Right renal cortex interstitium (tissue), 3 donors: ENCODE measurements around the gene HPN. TPM values are rescaled to one million over a fixed set of nuclear protein-coding genes. Genes with fewer than 3 reads are reported as not detected.
"Not testable (repeated sequence)": the region's sequence is repeated elsewhere in the genome, so short reads cannot be mapped to it uniquely, and the experiment has no call there.

ENCODE experiments used
- DNase-seq, 3 donors: peaks; one replicate each; pipeline ENCODE4 v3.0.0-alpha.2; 2013; ENCODE audit warnings: low read depth in 3 of 3, low spot score in 2 of 3
- polyA plus RNA-seq, 3 donors: library from polyadenylated mRNA; unstranded; fragments of 120-200 nt; gene quantifications; one replicate each; pipeline ENCODE4 v1.2.1, GENCODE V29; 2013; ENCODE audit not compliant: insufficient read length in 3 of 3

HPN gene
- polyA plus RNA-seq, 3 donors, result 78.8 to 102 (median 83.3) TPM

DNA sequence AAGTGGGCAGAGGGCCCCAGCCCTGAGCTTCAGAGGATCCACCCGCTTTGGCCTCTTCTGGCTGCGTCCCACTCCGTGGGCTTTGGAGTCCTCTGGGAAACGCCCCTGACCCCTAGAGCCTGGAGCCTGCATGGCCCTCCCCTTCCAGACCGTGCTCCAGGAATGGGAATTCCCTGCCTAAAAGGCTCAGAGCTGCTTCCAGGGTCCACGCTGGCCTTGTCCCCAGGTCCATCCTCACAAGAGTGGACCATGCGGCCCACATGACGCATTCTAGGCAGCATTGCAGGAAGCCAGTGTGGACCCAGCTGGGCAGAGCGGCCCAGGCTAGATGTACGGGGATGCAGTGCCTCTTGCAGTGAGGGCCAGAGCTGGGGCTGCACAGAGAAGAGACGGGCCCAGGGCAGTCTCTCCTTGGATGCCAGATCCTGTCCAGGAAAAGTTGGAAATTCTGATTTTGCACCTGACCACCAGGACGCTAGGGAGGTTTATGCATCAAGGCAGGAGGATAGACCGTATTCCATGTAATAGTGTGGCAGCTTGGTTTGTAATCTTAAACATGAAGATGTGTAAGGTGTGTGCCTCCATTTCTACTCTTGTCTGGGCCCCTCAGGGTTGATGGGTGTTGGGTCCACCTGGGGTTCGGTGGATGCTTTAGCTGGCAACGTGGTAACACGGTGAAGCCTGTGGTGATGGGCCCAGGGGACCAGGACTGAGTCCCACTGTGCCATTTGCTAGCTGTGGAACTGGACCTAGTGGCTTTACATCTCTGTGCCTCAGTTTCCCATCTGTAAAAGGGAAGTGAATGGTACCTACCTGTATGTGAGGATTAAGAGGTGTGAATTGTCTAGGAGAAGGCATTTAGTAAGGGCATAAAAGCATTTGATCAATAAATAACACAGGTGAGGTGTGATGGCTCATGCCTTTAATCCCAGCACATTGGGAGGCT lies 59.3 kb downstream of the HPN start:
- no peak for DNase-seq

DNA sequence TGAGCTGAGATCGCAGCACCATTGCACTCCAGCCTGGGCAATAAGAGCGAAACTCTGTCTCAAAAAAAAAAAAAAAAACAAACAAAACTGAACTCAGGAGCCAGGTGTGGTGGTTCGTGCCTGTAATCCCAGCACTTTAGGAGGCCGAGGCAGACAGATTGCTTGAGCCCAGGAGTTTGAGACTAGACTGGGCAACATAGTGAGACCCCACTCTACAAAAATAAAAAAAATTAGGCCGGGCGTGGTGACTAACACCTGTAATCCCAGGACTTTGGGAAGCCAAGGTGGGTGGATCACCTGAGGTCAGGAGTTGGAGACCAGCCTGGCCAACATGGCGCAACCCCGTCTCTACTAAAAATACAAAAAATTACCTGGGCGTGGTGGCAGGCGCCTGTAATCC lies 60.4 kb downstream of the HPN start:
- not testable (repeated sequence) for DNase-seq

DNA sequence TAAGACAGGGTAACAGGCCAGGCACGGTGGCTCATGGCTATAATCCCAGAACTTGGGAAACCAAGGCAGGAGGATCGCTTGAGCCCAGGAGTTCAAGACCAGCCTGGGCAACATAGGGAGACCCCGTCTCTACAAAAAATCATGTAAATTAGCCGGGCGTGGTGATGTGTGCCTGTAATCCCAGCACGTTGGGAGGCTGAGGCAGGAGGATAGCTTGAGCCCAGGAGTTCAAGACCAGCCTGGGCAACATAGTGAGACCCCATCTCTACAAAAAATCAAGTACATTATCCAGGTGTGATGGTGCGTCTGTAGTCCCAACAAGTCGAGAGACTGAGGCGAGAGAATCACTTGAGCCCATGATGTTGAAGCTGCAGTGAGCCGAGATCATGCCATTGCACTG lies 62.1 kb downstream of the HPN start:
- DNase-seq, result not testable (repeated sequence)

DNA sequence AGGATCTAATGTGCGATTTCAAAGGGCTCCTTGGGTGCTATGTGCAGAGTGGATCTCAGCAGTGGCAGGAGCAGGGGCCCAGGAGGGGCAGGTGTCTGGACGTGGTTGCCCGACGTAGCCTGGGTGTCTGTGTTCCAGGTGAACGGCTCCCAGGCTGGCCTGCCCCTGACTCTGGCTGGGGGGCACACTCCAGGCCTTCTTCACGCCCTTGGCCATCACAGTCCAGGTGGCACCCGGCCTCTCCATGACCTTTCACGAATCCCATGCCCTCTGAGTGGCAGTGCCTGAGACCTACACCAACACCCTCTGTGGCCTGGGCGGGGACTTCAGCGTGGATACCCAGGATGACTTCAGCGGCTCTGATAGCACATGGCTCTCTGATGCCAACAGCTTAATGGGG lies 62.8 kb downstream of the HPN start:
- DNase-seq, result no peak

DNA sequence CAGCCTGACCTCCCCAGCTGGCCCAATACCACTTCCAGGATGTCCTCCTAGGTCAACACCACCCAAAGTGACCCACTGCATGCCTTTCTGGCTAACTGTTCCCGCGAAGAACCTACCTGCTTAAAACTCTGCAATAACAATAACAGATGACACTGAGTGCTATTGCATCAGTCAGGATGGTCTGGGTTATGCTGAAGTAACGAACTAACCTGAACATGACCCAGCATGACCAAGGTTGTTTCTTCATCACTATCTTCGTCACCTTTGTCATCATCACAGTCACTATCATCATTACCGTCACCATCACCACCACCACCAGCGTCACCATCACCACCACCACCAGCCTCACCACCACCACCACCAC lies 63.5 kb downstream of the HPN start:
- DNase-seq, result no peak

DNA sequence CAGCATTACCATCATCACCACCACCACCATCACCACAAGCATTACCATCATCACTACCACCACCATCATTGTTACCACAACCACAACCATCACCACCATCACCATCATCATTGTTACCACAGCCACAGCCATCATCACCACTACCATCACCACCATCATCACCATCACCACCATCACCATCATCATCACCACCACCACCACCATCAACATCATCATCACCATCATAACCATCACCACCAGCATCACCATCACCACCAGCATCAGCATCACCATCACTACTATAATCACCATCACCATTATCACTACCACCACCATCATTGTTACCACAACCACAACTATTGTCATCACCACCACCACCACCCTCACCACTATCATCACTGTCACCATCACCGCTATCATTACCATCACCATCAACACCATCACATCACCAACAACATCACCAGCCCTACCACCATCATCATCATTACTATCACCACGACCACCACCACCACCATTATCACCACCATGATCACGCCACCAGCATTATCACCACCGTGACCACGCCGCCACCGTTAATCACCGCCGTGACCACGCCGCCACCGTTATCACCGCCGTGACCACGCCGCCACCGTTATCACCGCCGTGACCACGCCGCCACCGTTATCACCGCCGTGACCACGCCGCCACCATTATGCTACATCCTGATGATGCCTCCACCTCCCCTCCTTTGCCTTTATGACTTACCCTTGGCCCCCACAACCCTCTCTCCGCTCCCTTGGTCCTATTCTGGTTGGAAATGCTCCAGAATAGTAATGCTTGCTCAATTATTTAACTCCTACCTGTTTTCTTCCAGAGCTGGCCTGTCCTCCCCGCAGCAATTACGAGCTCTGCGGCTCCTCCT lies 64.1 kb downstream of the HPN start:
- no peak for DNase-seq

DNA sequence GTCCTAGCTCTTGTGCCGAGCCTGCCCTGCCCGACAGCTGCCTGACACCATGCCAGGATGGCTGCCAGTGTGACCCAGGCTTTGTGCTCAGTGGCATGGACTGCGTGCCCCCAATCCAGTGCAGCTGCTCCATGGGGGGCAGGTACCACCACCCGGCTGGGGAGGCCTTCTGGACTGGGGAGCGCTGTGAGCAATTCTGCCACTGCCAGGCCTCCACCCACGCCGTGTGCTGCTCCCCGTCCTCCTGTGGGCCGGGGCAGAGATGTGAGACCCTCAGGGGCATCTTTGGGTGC lies 64.7 kb downstream of the HPN start:
- no peak for DNase-seq

DNA sequence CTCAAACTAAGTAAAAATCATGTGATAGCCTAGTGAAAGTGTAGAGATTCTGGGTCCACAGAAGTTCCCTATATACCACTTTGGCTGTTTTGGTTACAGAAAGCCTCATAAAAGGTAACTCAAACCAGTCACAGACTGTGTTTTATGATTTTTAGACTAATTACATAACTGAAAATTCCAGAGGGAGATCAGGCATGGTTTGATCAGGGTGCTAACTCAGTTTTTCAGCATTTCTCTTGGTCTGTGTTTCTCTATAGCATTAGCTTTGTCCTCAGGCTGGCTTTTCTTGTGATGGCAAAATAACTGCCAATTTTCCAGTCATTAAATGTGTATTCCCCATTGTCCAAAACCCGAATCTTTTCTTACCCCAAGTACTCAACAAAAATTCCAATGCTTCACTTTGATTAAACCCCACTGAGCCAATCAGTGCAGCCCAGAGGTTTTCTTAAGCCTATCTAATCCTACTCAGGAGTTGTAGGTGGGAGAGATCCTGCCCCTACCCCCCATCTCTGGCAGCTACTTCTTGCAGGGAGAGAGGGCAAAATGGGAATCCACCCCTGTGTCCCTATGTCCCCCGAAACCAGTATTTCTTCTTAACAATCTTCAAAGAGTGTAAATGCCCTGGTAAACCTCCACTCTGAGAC lies 65.5 kb downstream of the HPN start:
- no peak for DNase-seq

DNA sequence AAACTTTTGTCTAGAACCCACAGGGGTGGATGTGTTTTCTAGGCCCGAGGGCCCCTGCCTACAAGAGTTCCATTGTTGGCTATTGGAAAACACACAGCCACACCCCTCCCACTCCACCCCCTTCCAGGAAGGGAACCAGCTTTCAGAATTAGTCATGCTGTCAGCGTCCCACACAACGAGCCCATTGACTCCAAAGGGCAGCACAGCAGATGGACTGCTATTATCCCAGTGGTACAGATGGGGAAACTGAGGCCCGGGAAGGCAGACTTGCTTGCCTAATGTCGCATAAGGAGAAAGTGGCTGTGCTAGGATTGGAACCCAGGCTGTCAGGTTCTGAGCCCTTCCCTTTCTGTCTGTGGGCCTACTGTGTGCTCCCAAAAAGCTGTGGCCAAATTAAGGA lies 66.0 kb downstream of the HPN start:
- no peak for DNase-seq

DNA sequence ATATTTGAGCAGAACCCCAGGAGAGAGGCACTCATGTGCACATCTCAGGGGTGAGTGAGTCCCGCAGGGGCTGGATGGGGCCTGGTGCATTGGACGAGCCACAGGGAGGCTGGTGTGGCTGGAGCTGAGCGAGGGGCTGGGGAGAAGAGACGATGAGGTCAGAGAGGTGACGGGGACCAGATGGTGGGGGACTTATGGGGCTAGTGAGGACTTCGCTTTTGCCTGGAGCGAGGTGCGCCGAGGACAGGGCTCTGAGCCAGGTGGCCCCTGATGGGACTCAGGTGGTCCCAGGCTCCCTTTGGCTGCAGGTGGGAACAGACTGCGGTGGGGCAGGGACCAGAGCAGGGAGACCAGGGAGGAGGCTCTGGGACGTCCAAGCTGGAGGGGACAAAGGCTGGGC lies 67.2 kb downstream of the HPN start:
- DNase-seq, result no peak

DNA sequence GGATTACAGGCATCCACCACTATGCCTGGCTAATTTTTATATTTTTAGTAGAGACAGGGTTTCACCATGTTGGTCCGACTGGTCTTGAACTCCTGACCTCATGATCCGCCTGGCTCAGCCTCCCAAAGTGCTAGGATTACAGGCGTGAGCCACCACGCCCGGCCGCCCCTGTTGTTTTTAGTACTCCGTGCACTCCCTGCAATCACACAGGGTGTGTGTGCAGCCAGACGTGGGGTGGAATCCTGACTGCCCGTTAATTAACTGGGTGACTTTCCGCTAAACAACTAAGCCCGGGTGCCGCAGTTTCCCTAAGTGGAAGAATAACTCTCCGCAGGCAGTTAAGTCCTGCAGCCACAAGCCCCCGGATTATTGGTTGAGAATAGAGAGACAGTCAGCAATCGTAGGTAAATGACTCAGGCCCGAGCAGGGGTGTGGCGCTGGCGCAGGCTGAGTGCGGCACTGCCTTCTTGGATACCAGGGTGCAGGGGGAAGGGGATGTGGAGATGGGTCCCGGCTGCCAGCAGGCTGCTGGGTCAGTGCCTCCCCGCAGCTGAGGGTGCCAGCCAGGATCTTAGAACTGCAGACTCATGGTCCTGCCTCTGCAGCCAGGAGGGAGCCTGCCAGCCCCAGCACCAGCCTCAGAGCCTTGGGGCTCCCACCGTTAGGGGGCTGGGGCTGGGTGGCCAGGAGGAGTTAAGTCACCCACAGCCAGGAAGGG lies 68.0 kb downstream of the HPN start:
- no peak for DNase-seq

DNA sequence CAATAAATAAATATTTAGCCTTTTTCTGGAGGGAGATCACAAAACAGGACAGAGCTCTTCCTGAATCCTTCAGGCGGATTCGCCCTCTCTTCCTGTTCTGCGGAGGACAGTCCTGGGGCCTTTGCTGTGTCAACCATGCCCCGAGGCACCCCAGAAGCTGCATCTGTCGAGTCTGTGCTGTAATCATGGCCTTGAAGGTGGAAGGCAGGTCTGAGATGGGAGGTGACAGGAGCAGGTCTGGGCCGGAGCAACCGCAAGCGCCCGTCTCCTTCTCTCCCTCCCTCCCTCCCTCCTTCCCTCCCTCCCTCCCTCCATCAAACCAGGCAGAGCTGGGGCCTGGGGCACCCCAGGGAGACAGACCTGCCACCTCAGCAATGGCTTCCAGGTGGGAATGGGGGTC lies 69.5 kb downstream of the HPN start:
- DNase-seq, result no peak

DNA sequence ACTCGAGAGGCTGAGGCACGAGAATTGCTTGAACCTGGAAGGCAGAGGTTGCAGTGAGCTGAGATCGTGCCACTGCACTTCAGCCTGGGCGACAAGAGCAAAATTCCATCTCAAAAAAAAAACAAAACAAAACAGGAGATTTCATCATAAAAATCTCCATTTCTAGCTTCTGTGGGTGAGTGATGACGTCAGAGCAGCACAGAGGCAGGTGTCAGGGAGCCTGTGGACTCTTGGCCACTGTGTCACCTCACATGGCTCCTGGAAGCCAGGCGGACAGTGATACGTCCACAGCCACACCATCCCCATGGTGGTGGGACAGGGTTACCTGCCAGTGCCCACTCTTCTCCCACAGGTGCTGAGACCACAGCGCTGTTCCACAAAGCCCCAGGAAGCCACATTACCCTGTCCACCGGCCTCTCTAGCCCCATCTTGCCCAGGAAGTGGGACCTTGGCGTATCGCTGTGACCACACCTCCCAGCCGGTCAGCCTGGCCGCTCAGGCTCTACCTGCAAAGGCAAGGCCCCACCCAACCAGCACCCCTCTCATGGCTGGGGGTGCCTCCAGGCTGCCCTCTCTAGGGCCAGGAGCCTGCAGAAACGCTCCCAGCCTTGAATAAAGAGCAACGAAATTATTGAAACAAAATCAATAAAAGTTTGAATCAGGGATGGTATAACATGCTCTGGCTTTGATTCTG lies 71.6 kb downstream of the HPN start:
- DNase-seq, result no peak

DNA sequence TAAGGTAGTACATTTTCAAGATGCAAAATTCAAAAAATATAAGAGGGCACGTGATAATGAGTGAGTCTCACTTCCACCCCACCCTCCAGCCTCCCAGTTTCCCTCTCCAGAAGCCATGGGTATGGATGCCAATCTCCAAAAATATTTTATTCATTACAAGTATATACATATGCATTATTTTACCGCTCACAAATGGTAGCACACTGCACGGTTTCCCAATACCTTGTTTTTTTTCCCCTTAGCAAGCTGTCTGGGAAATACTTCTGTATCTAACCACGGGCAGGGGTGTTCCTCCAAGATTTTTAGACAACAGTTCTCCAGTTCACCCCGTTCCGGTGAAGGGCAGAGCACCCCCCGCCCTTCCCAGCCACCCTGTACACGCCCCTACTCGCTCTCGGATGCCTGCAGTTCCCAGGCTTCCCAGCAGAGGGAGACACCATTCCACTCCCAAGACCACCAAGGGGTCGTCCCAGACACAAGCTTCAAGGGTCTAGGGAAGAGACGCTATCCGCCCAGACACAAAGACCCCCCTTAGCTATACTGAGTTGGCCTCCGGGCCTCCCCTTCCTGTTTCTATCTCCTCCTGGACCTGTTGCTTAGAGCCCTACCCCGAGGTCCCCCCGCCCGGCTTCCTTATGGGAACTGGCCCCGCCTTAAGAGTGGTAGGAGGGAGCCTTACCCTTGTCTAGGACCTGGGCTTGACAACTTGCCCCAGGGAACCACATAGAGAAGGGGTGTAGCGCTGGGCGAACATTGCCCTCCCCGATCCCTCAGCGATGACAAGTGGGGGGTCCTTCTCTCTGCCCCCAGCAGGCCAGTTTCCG lies 73.0 kb downstream of the HPN start:
- peak in 2 of 3 donors; percentile 69 to 72 for DNase-seq

DNA sequence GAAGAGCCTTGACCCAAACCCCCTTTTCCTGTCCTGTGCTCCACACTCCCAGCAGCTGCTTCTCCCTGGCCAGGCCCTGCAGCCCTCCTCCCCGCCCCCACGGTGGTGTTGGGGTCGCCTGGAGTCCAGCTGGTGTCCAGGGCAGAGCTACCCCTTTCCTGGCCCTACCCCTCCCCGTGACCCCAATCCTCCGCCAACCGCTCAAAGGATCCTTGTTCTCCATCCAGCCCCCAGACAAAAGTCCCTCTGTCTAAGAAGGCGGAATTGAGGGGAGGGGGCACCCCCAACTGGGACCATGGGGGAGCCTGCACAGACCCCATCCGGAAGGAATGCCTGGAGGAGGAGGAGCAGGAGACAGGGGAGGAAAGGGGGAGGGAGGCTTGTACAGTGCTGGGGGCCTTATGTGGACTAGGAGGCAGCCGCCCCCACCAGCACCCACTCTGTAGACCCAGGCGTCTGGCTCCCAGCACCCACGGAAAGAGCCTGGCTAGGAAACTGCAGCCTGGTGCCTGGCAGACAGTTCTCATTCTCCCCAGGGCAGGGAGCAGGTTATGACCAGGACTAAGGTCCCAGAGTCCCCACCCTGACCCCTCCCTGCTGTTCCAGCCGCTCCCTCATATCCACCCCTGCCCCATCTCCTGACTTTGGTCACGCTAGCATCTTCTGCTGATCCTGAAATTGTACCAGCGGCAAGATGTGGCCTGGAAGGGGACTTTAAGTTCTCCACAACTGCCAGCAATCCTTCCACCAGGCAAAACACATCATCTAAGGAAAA lies 73.8 kb downstream of the HPN start, which contains the start of gene FXYD3:
TSS of gene FXYD3 (plus strand) at position 647 of the 775 bp plus-strand sequence. CDS start 3,554 bp downstream, outside the sequence.
- no peak for DNase-seq
